NCI-H345 treated with DMSO at 0.1 percent for 48 hours (cell line): ENCODE data around the gene IFNGR2.
A peak's percentile ranks its signal among the peaks of the same experiment; 100 is the strongest.
"Not testable (repeated sequence)": the region's sequence is repeated elsewhere in the genome, so short reads cannot be mapped to it uniquely, and the experiment has no call there.

Experiments
- DNase-seq: peaks from one replicate; lab custom pipeline; 2025; ENCODE audit not compliant: unreplicated experiment; lab: John Stamatoyannopoulos, UW

IFNGR2 gene

GRCh38 chr21:33402001-33402979, 923 bp upstream of the IFNGR2 start:
- no peak for DNase-seq

GRCh38 chr21:33403786-33404585, 773 bp downstream of the IFNGR2 start:
- DNase-seq, result peak; percentile 55

GRCh38 chr21:33406493-33406892, 3.3 kb downstream of the IFNGR2 start:
- DNase-seq, result no peak

GRCh38 chr21:33411949-33412430, 8.8 kb downstream of the IFNGR2 start:
- DNase-seq, result no peak

GRCh38 chr21:33412439-33412831, 9.2 kb downstream of the IFNGR2 start:
- not testable (repeated sequence) for DNase-seq

- DNase-seq, result no peak
These were observed 9.8 kb downstream of the IFNGR2 start for GRCh38 chr21:33412832-33413519.

GRCh38 chr21:33414068-33414467, 10.9 kb downstream of the IFNGR2 start:
- DNase-seq, result no peak

GRCh38 chr21:33414926-33415325, 11.7 kb downstream of the IFNGR2 start:
- DNase-seq, result no peak

- no peak for DNase-seq
These were observed 15.5 kb downstream of the IFNGR2 start for GRCh38 chr21:33418691-33419090.

- no peak for DNase-seq
These were observed 16.4 kb downstream of the IFNGR2 start for GRCh38 chr21:33419538-33420123.

- no peak for DNase-seq
These were observed 18.6 kb downstream of the IFNGR2 start for GRCh38 chr21:33421713-33422393.

- DNase-seq, result no peak
These were observed 21.0 kb downstream of the IFNGR2 start for GRCh38 chr21:33424214-33424613.

- no peak for DNase-seq
These were observed 22.6 kb downstream of the IFNGR2 start for GRCh38 chr21:33425825-33426224.

GRCh38 chr21:33427051-33427450, 23.8 kb downstream of the IFNGR2 start:
- no peak for DNase-seq

GRCh38 chr21:33428669-33429068, 25.5 kb downstream of the IFNGR2 start:
- DNase-seq, result no peak

- no peak for DNase-seq
These were observed 27.6 kb downstream of the IFNGR2 start for GRCh38 chr21:33430858-33431257.

- DNase-seq, result no peak
These were observed 29.3 kb downstream of the IFNGR2 start for GRCh38 chr21:33432496-33432895.

GRCh38 chr21:33433001-33433400, 29.8 kb downstream of the IFNGR2 start:
- DNase-seq, result no peak

GRCh38 chr21:33433425-33434114, 30.4 kb downstream of the IFNGR2 start:
- DNase-seq, result no peak
